ENCODE results near the gene THPO. TPM values are rescaled to one million over a fixed set of nuclear protein-coding genes. Genes with fewer than 3 reads are reported as not detected.

The THPO gene
- 3.0 TPM for polyA plus RNA-seq (2013, experiment 1 of 4)
- polyA plus RNA-seq (2013, experiment 2 of 4), result 3.0 TPM
- polyA plus RNA-seq (2013, experiment 3 of 4), result 1.6 TPM
- polyA plus RNA-seq (2013, experiment 4 of 4), result 1.5 TPM

DNA sequence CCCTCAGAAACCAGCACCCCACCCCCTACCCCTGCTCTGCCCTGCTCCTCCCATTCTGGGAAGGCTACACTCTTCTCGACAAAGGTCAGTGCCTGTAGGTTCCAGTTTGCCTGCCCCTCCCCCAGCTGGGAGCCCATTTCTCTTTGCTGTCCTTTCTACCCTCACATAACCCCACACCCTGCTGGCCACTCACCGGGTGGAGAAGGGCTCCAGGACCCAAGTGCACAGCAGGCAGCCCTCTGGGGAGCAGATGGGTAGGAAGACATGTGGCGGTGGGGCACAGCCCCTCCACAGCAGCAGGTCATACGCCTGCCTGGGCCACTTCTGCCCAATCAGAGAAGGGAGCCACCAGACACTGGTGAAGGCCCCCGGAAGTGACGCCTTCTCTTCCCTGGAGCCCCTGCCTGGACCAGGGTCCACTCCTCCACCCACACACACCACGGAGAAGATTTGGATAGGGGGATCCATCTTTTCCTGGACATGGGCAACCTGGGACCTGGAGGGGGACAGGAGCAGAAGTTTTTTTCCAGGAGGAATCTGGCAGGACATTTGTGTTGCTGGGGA lies at the start of gene THPO:
Gene THPO (minus strand): TSS at position 326 of the 564 bp plus-strand sequence. CDS start 1,948 bp downstream, outside the sequence.
- H3K36me3 ChIP-seq (ENCODE audit: control insufficient read depth, insufficient read depth, low read length), result no peaks in the 10 kb centered on the region

DNA sequence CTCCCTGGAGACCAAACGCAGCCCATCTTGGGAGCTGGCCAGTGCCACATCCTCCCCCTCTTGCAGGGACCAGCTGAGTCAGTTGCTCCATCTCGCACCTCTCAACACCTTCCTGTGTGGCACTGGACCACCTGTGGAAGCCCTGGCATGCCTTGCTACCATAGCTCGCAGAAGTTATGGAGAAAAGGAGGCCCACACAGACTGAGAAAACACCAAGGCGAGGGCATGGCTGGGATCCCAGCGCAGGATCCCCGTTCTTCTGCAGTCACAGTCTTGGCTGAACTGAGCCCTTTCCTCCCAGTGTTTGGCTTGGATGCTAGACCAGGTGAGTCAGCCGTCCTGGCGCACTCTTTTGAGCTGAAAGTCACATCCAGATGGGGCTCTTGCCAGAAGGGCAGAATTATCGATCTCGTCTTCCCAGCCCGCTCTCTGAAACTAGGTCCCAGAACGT lies 48.7 kb upstream of the THPO start:
- Histone ChIP-seq H3K27me3 (ENCODE audit: control insufficient read depth, insufficient read depth, low read length, poor library complexity, severe bottlenecking) (no peaks in the 10 kb centered on the region), H3K36me3 (ENCODE audit: control insufficient read depth, insufficient read depth, low read length) (no peaks in the 10 kb centered on the region), H3K4me3 (ENCODE audit: insufficient read depth, low read depth, low read length) (no peak overlapping the region), H3K4me1 (ENCODE audit: control insufficient read depth, insufficient read depth, low read length) (no peaks in the 10 kb centered on the region), H3K27ac (ENCODE audit: insufficient read depth, low read depth, low read length, poor library complexity, severe bottlenecking) (no peak overlapping the region), H3K9me3 (ENCODE audit: control insufficient read depth, low read length) (no peaks in the 10 kb centered on the region)
- WGBS, 2 experiments, result 93 to 95% methylated on average over 12 of the region's 12 CpGs

More for the DNA sequence above, at the start of gene THPO:
- no peak within 1 kb of the TSS for H3K27ac ChIP-seq (ENCODE audit: insufficient read depth, low read depth, low read length, poor library complexity, severe bottlenecking)
- no peaks in the 10 kb centered on the region for H3K9me3 ChIP-seq (ENCODE audit: control insufficient read depth, low read length)
- WGBS, 2 experiments, result 33 to 34% methylated on average over 7 of the region's 7 CpGs
- peaks cover 29% of the 10 kb centered on the region for H3K4me1 ChIP-seq (ENCODE audit: control insufficient read depth, insufficient read depth, low read length)
- H3K4me3 ChIP-seq (ENCODE audit: insufficient read depth, low read depth, low read length), result no peak within 1 kb of the TSS
- H3K27me3 ChIP-seq (ENCODE audit: control insufficient read depth, insufficient read depth, low read length, poor library complexity, severe bottlenecking), result peaks cover 34% of the 10 kb centered on the region

DNA sequence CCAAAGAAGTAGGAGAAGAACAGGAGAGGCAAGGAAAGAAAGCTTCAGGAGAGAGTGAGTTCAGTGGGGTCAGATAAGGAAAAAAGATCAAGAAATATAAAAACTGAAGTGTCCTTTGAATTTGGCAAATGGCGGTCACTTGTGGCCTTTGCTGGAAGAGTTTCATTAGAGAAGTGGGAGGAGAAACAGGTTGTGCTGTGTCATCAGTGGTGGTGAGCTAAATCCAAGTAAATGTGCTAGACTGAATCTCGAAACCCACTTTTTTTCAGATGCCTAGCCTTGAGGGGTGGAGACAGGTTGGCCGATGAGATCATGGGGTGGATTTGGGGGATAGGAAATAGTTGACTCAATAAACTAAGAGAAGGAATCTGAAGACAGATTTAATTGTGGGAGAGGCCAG lies 45.6 kb upstream of the THPO start:
- Histone ChIP-seq H3K27ac (ENCODE audit: insufficient read depth, low read depth, low read length, poor library complexity, severe bottlenecking) (no peak overlapping the region), H3K4me1 (ENCODE audit: control insufficient read depth, insufficient read depth, low read length) (no peaks in the 10 kb centered on the region), H3K36me3 (ENCODE audit: control insufficient read depth, insufficient read depth, low read length) (no peaks in the 10 kb centered on the region), H3K9me3 (ENCODE audit: control insufficient read depth, low read length) (no peaks in the 10 kb centered on the region), H3K27me3 (ENCODE audit: control insufficient read depth, insufficient read depth, low read length, poor library complexity, severe bottlenecking) (no peaks in the 10 kb centered on the region), H3K4me3 (ENCODE audit: insufficient read depth, low read depth, low read length) (no peak overlapping the region)
- 94 to 95% methylated on average over 3 of the region's 3 CpGs for WGBS, 2 experiments

DNA sequence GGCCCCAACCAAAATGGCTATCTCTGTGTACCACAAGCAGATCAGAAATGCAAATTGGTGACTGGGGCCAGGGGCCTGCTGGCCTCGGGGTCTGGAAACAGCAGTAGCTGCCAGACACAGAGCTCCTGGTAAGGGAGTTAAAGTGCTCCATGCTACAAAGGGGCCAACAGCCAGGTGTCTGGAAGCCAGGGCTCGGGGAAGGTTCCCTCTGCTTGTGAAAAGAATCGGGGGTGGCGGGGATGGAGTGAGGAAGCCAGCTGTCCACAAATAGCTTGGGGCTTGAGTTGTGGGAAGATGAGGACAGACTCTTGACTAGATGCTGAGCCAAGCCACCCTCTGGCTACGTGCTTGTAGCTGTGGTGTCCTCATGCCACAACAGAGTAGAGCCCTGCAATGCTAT lies 41.2 kb upstream of the THPO start:
- H3K27me3 ChIP-seq (ENCODE audit: control insufficient read depth, insufficient read depth, low read length, poor library complexity, severe bottlenecking), result no peaks in the 10 kb centered on the region
- no peak overlapping the region for H3K4me3 ChIP-seq (ENCODE audit: insufficient read depth, low read depth, low read length)
- H3K9me3 ChIP-seq (ENCODE audit: control insufficient read depth, low read length), result no peaks in the 10 kb centered on the region
- H3K4me1 ChIP-seq (ENCODE audit: control insufficient read depth, insufficient read depth, low read length), result no peaks in the 10 kb centered on the region
- WGBS, 2 experiments, result 78 to 84% methylated on average over 5 of the region's 5 CpGs
- H3K27ac ChIP-seq (ENCODE audit: insufficient read depth, low read depth, low read length, poor library complexity, severe bottlenecking), result no peak overlapping the region
- H3K36me3 ChIP-seq (ENCODE audit: control insufficient read depth, insufficient read depth, low read length), result no peaks in the 10 kb centered on the region

DNA sequence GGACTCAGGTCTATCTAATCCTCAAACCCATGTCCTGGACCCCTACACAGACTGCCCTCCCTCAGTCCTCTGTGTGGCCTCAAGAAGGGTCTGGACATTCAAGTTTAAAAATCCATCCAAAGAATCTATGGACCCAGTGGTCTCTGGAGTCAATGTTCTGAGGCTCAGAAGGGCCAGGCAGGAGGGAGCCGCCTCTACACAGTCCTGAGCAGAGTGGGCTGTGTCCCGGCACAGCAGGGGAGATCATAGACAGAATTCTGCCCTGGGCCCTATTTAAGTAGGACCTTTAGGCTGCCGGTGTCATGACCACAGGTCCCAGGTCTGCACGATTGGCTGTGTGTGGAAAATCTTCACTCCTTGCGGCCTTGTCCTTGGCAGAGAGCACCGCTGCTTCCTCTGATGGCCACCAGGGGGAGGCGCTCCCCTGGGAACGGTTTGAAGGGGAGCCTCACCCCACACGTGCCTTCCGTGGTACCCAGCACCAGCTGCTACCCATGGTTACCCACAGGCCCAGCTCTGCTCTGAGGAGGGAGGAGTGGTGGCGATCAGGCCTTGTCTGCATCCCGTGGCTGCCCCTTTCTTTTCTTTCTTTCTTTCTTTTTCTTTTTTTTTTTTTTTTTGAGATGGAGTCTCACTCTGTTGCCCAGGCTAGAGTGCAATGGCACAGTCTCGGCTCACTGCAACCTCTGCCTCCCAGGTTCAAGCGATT lies 39.8 kb upstream of the THPO start:
- Histone ChIP-seq H3K36me3 (ENCODE audit: control insufficient read depth, insufficient read depth, low read length) (no peaks in the 10 kb centered on the region), H3K27ac (ENCODE audit: insufficient read depth, low read depth, low read length, poor library complexity, severe bottlenecking) (no peak overlapping the region), H3K9me3 (ENCODE audit: control insufficient read depth, low read length) (no peaks in the 10 kb centered on the region), H3K27me3 (ENCODE audit: control insufficient read depth, insufficient read depth, low read length, poor library complexity, severe bottlenecking) (no peaks in the 10 kb centered on the region), H3K4me3 (ENCODE audit: insufficient read depth, low read depth, low read length) (no peak overlapping the region), H3K4me1 (ENCODE audit: control insufficient read depth, insufficient read depth, low read length) (no peaks in the 10 kb centered on the region)
- 42 to 46% methylated on average over 12 of the region's 14 CpGs for WGBS, 2 experiments

DNA sequence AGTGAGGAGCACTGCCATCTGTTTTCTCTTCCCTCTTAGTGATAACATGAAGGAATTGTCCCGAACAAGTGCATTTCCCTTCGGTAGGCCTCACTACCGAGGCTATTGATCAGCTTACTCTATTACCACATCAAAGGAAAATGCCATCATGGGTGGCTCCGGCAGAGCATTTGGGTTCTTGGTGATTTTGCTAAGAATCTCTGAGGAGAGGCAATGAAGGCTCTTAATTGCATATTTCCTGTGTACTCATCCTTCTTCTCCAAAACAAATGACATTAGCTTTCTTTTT lies 37.1 kb upstream of the THPO start:
- WGBS, 2 experiments, result 20 to 27% methylated on average over 4 of the region's 4 CpGs
- Histone ChIP-seq H3K9me3 (ENCODE audit: control insufficient read depth, low read length) (no peaks in the 10 kb centered on the region), H3K4me3 (ENCODE audit: insufficient read depth, low read depth, low read length) (no peak overlapping the region), H3K27ac (ENCODE audit: insufficient read depth, low read depth, low read length, poor library complexity, severe bottlenecking) (no peak overlapping the region), H3K27me3 (ENCODE audit: control insufficient read depth, insufficient read depth, low read length, poor library complexity, severe bottlenecking) (no peaks in the 10 kb centered on the region), H3K4me1 (ENCODE audit: control insufficient read depth, insufficient read depth, low read length) (no peaks in the 10 kb centered on the region), H3K36me3 (ENCODE audit: control insufficient read depth, insufficient read depth, low read length) (no peaks in the 10 kb centered on the region)

DNA sequence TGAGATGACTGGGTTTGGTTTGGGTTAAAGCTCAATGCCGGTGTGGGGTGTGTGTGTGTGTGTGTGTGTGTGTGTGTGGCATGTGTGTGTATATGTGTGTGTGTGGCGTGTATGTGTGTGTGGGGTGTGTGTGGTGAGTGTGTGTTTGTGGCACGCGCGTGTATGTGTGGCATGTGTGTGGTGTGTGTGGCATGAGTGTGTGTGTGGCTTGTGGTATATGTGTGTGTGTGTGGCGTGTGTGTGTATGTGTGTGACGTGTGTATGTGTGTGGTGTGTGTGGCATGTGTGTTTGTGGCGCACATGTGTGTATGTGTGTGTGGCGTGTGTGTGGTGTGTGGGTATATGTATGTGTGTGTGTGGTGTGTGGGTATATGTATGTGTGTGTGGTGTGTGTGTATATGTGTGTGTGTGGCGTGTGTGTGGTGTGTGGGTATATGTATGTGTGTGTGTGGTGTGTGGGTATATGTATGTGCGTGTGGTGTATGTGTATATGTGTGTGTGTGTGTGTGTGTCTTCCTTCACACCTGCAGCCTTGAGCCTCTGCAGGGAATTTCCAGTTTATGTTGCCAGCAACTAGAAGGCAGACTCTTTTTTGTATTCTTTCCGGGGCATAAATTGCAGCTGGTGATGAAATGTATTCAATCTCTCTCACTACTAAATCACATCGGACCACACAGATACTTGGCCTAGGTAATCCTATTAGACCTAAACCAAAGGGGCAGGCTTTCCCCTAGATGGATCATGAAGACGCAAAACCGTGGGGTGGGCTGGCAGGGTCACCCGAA lies 36.6 kb upstream of the THPO start:
- Histone ChIP-seq H3K27ac (ENCODE audit: insufficient read depth, low read depth, low read length, poor library complexity, severe bottlenecking) (no peak overlapping the region), H3K27me3 (ENCODE audit: control insufficient read depth, insufficient read depth, low read length, poor library complexity, severe bottlenecking) (no peaks in the 10 kb centered on the region), H3K36me3 (ENCODE audit: control insufficient read depth, insufficient read depth, low read length) (no peaks in the 10 kb centered on the region), H3K9me3 (ENCODE audit: control insufficient read depth, low read length) (no peaks in the 10 kb centered on the region), H3K4me3 (ENCODE audit: insufficient read depth, low read depth, low read length) (no peak overlapping the region), H3K4me1 (ENCODE audit: control insufficient read depth, insufficient read depth, low read length) (no peaks in the 10 kb centered on the region)
- 84 to 88% methylated on average over 16 of the region's 16 CpGs for WGBS, 2 experiments

DNA sequence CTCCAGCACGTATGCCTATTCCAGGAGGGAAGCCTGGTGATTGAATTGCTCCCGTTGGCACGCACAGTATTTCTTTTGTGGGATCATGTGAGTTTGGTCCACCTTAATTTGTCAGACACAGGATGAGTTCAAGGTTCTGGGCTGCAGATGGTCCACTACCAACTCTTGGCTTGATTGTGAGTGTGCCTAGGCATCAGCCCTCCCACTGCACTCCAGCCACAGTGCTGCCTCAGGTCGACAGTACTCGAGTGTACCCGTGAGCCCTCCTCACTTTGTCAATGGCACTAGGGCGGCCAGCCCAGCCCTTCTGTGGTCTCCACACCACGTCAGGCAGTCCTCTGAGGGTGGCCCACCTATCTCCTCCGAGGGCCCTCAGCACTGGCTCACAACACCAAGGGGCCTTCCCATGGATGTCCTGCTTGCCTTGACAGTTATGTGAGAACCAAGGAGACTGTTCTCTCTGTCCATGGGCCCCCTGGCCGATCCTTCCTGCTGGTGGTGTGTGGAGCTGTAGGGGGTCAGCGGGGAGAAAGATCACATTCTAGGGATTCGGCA lies 32.0 kb upstream of the THPO start:
- Histone ChIP-seq H3K36me3 (ENCODE audit: control insufficient read depth, insufficient read depth, low read length) (no peaks in the 10 kb centered on the region), H3K27ac (ENCODE audit: insufficient read depth, low read depth, low read length, poor library complexity, severe bottlenecking) (no peak overlapping the region), H3K4me3 (ENCODE audit: insufficient read depth, low read depth, low read length) (no peak overlapping the region), H3K27me3 (ENCODE audit: control insufficient read depth, insufficient read depth, low read length, poor library complexity, severe bottlenecking) (no peaks in the 10 kb centered on the region), H3K9me3 (ENCODE audit: control insufficient read depth, low read length) (no peaks in the 10 kb centered on the region), H3K4me1 (ENCODE audit: control insufficient read depth, insufficient read depth, low read length) (no peaks in the 10 kb centered on the region)
- WGBS, 2 experiments, result 92 to 94% methylated on average over 12 of the region's 12 CpGs

DNA sequence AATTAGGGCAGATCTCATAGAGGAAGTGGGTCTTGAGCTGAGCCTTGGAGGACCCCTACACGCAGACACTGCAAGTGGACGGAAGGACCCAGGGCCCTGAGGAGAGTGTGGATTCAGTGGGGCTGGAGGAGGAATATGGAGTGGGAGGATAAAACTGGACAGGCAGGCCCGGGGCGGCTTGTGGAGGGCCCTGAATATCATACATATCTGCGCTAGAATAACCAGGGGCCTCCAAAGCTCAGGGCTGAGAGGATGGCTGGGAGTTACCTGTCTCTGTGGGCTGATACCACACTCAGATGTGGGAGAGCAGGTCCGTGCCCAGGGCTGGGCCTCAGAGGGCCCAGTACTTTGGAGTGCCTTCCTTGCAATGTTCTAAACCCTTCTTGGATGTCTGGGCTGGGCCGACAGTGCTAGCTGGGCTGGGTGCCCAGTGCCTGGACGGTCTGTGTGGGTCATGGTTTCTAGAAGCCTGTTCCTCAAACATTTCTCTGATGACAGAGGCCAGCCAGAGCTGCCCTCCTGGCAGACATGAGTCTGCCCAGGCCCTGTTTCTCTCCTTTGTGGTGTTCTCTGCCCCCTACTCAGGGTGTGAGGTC lies 31.4 kb upstream of the THPO start:
- H3K27ac ChIP-seq (ENCODE audit: insufficient read depth, low read depth, low read length, poor library complexity, severe bottlenecking), result no peak overlapping the region
- no peaks in the 10 kb centered on the region for H3K9me3 ChIP-seq (ENCODE audit: control insufficient read depth, low read length)
- no peaks in the 10 kb centered on the region for H3K36me3 ChIP-seq (ENCODE audit: control insufficient read depth, insufficient read depth, low read length)
- H3K27me3 ChIP-seq (ENCODE audit: control insufficient read depth, insufficient read depth, low read length, poor library complexity, severe bottlenecking), result no peaks in the 10 kb centered on the region
- H3K4me3 ChIP-seq (ENCODE audit: insufficient read depth, low read depth, low read length), result no peak overlapping the region
- no peaks in the 10 kb centered on the region for H3K4me1 ChIP-seq (ENCODE audit: control insufficient read depth, insufficient read depth, low read length)
- 95% methylated on average over 8 of the region's 8 CpGs for WGBS, 2 experiments
